PFSK-1 (cell line): Measurements from ENCODE around the gene RNF146.

Source experiments
- FOXP2 ChIP-seq: optimal IDR thresholded peaks from 2 replicates; pipeline ENCODE3; 2011; ENCODE audit warnings: borderline replicate concordance, control low read depth, inconsistent platforms; ENCODE audit not compliant: insufficient read depth; ENCODE audit errors: extremely low read length, extremely low read depth
- POLR2AphosphoS5 ChIP-seq: IDR thresholded peaks from 2 replicates; pipeline ENCODE4 v1.6.1; 2012; ENCODE audit warnings: low read depth, mild to moderate bottlenecking, control low read depth, low read length, moderate library complexity
- REST ChIP-seq, 2 experiments: IDR thresholded peaks; 2 replicates each; pipeline versions ENCODE4 v1.6.1 to v1.8.0; 2011 to 2012; ENCODE audit warnings: low read depth in 2 of 2, low read length in 2 of 2, control low read depth in 1 of 2, inconsistent platforms in 1 of 2, mild to moderate bottlenecking in 1 of 2, moderate library complexity in 1 of 2; ENCODE audit not compliant: insufficient read depth in 1 of 2
- SIN3A ChIP-seq: IDR thresholded peaks from 2 replicates; pipeline ENCODE4 v1.6.1; 2012; ENCODE audit warnings: mild to moderate bottlenecking, low read length, moderate library complexity, borderline replicate concordance; ENCODE audit not compliant: insufficient read depth
- TAF1 ChIP-seq: IDR thresholded peaks from 2 replicates; pipeline ENCODE4 v1.6.1; 2012; ENCODE audit warnings: low read length, control low read depth, borderline replicate concordance; ENCODE audit not compliant: insufficient read depth

Gene RNF146

GRCh38 chr6:127332383-127332961 lies 65.8 kb downstream of the RNF146 start:
- TF ChIP-seq REST (IDR thresholded peaks at IDR 0.05; ENCODE audit: insufficient read depth in 1 of 2, low read depth in 2 of 2, low read length in 2 of 2) = no peak
- no peak for TF ChIP-seq POLR2AphosphoS5
- TF ChIP-seq SIN3A = no peak
- no peak for TF ChIP-seq FOXP2
- TF ChIP-seq TAF1 = no peak
